Esophagus (tissue), 2 donors: ENCODE data around the gene FOXN3. TPM values are rescaled to one million over a fixed set of nuclear protein-coding genes. Genes with fewer than 3 reads are reported as not detected.

Experiments
- H3K27ac ChIP-seq, 2 donors: one replicate each; pipeline ENCODE4 v1.5.1; 2013; ENCODE audit warnings: low read depth in 2 of 2, mild to moderate bottlenecking in 2 of 2, inconsistent platforms in 1 of 2, low read length in 1 of 2, moderate library complexity in 1 of 2
- H3K27me3 ChIP-seq, 2 donors: one replicate each; pipeline ENCODE4 v1.6.1; 2013; ENCODE audit warnings: low read length in 2 of 2, control low read depth in 1 of 2, mild to moderate bottlenecking in 1 of 2; ENCODE audit not compliant: insufficient read depth in 2 of 2, control insufficient read depth in 1 of 2
- H3K36me3 ChIP-seq, 2 donors: one replicate each; pipeline ENCODE4 v1.6.1; 2013; ENCODE audit warnings: low read length in 1 of 2; ENCODE audit not compliant: control insufficient read depth in 2 of 2, insufficient read depth in 2 of 2
- H3K4me1 ChIP-seq, 2 donors: one replicate each; pipeline ENCODE4 v1.6.1; 2013; ENCODE audit warnings: low read length in 1 of 2; ENCODE audit not compliant: control insufficient read depth in 2 of 2, insufficient read depth in 2 of 2
- H3K4me3 ChIP-seq, 2 donors: one replicate each; pipeline ENCODE4 v1.5.1; 2013; ENCODE audit warnings: low read length in 2 of 2, mild to moderate bottlenecking in 2 of 2, low read depth in 1 of 2, moderate library complexity in 1 of 2
- H3K9me3 ChIP-seq, 2 donors: one replicate each; pipeline ENCODE4 v1.6.1; 2013; ENCODE audit warnings: mild to moderate bottlenecking in 2 of 2, low read depth in 1 of 2, low read length in 1 of 2, moderate library complexity in 1 of 2; ENCODE audit not compliant: control insufficient read depth in 2 of 2, insufficient read depth in 1 of 2
- WGBS, 2 donors: extraction: QIAGEN DNeasy Blood & Tissue Kit; methylation state at CpG; one replicate each; pipeline ENCODE4 v1.1.7; 2013; 5-methylcytosine and 5-hydroxymethylcytosine counted together
- polyA plus RNA-seq, 2 donors: library from polyadenylated mRNA; stranded (reverse); fragments of 200-250 nt; gene quantifications; one replicate each; pipeline ENCODE4 v1.2.3, GENCODE V29; 2013
- donor health status: healthy with polysubstance abuse.
- donor health status: Bipolar disorder and iron deficiency.

FOXN3 gene
- polyA plus RNA-seq, 2 donors = 10.3 to 14.1 TPM

DNA sequence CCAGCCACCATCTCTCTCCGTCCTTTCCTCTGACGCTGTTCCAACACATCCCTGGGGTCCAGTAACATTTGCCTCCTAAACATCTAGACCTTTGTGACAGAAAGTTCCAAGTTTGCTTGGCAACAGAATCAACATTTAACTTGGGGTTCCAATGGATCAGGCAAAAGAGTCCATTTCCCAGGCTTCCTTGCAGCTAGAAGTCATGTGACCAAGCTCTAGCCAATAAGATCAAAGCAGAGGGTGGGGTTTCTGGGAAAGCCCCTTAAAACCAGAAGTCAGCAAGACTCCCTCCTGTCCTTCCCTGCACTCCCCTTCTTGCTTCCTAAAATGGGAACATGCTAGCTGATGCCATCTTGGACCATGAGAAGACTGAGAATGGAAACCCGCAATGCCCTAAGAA, 14.7 kb downstream of the FOXN3 start:
- H3K4me3 ChIP-seq = no peak overlapping the region
- peaks cover 0 to 2% of the 10 kb centered on the region in 2 donors for H3K36me3 ChIP-seq
- no peaks in the 10 kb centered on the region for H3K4me1 ChIP-seq
- H3K27ac ChIP-seq = no peak overlapping the region
- H3K9me3 ChIP-seq = no peaks in the 10 kb centered on the region
- H3K27me3 ChIP-seq = no peaks in the 10 kb centered on the region
- 91 to 92% methylated on average over 3 of the region's 3 CpGs for WGBS, 2 donors

DNA sequence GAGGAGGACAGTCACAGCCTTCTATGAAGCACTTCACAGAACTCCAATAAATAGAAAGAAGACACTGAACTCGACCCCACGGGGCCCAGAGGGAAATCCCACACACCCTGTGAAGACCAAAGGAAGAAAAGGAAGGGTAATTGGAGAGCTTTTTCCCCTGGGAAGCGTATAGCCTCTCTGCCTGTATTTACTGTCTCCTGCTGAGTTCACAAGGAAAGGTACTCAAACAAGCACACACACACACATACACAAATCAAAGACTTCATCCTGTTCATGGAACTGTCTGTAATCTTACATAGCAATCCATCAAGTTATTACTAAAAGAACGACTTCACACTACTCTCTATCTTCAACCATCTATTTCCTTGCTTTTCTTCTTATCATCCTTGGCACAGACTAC, 15.3 kb downstream of the FOXN3 start:
- Histone ChIP-seq H3K9me3 (no peaks in the 10 kb centered on the region), H3K36me3 (peaks cover 0 to 2% of the 10 kb centered on the region in 2 donors), H3K4me3 (no peak overlapping the region), H3K4me1 (no peaks in the 10 kb centered on the region), H3K27me3 (no peaks in the 10 kb centered on the region), H3K27ac (no peak overlapping the region)
- 54 to 68% methylated on average over 4 of the region's 4 CpGs for WGBS, 2 donors

DNA sequence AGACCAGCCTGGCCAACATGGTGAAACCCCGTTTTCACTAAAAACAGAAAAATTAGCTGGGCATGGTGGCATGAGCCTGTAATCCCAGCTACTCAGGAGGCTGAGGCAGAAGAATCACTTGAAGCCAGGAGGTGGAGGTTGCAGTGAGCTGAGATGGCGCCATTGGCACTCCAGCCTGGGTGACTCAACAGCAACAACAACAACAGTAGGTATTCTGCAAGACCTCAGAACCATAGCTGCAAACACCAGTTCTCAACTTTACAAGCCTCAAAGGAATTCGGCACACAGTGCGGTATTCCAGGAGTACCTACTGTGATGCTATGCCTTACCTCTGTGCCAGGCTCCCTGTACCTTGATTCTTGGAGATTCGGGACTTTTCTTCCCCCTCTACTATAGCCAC, 15.8 kb downstream of the FOXN3 start:
- H3K36me3 ChIP-seq = peaks cover 0 to 2% of the 10 kb centered on the region in 2 donors
- WGBS, 2 donors = 86 to 95% methylated on average over 5 of the region's 5 CpGs
- no peak overlapping the region for H3K4me3 ChIP-seq
- H3K27ac ChIP-seq = peak overlapping the region in 1 of 2 donors; percentile 1
- no peaks in the 10 kb centered on the region for H3K9me3 ChIP-seq
- no peaks in the 10 kb centered on the region for H3K27me3 ChIP-seq
- no peaks in the 10 kb centered on the region for H3K4me1 ChIP-seq

DNA sequence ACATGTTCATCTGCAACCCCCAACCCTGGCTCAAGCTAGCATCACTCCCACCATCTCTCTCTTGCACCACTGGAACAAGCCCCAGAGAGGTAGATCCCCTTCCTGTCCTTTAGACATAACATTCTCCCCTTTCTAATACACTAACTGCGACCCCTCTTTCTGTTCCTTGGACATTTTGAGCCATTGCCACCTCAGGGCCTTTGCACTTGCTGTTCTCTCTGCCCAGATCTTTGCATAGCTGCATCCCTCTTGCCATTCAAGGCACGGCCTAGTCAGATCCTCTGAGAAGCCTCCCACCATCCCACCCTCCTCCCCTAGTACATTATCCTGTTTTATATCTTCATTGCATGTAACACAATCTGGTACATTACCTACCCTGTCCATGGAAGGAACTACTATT, 16.5 kb downstream of the FOXN3 start:
- WGBS, 2 donors = 96 to 100% methylated on average over 2 of the region's 2 CpGs
- no peaks in the 10 kb centered on the region for H3K9me3 ChIP-seq
- H3K27me3 ChIP-seq = no peaks in the 10 kb centered on the region
- H3K36me3 ChIP-seq = peaks cover 0 to 2% of the 10 kb centered on the region in 2 donors
- H3K4me1 ChIP-seq = no peaks in the 10 kb centered on the region
- no peak overlapping the region for H3K27ac ChIP-seq
- H3K4me3 ChIP-seq = no peak overlapping the region

DNA sequence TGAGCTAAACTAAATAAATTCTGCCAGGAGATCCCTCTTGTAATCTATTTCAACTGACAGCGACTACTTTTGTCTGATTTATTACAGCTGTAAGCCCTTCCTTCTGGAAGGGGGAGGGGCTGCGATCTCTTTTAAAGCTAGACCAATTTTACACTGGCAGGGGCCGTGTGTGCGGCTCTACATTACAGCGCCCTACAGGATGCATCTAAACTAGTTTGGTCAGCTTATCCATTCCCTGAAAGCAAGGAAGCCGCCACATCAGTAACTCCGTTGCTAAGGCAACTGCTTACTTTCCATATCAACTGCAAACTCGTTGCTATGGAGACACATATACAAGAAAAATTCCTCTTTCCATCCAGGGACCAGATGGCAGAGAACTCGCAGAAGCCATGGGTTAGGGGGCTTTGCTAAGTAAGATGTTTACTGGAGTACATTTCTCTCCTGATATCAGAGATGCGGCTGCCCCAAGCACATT, 17.4 kb downstream of the FOXN3 start:
- H3K27me3 ChIP-seq = no peaks in the 10 kb centered on the region
- H3K27ac ChIP-seq = no peak overlapping the region
- no peaks in the 10 kb centered on the region for H3K4me1 ChIP-seq
- WGBS, 2 donors = 25 to 29% methylated on average over 10 of the region's 10 CpGs
- peaks cover 0 to 2% of the 10 kb centered on the region in 2 donors for H3K36me3 ChIP-seq
- H3K4me3 ChIP-seq = no peak overlapping the region
- H3K9me3 ChIP-seq = no peaks in the 10 kb centered on the region

DNA sequence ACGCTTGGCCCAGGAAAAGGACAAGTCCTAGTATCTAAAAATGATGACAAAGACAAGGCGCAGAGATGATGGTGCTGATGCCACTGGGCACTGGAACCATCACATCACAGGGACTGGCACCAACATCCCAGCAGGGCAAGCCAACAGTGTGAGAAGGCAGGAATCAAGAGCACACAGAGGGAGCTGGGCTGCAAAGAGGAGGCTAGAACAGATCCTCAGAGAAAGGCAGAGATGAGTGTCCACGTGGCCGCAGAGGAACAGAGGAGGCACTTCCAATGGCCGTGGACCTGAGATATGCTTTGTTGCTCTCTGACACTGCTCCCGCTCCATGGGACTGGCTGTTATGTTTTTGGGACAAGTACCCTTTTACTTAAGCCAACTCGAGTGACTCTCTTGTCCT, 17.9 kb downstream of the FOXN3 start:
- Histone ChIP-seq H3K4me1 (no peaks in the 10 kb centered on the region), H3K36me3 (peaks cover 0 to 2% of the 10 kb centered on the region in 2 donors), H3K27me3 (no peaks in the 10 kb centered on the region), H3K9me3 (no peaks in the 10 kb centered on the region), H3K4me3 (no peak overlapping the region), H3K27ac (peak overlapping the region in 1 of 2 donors; percentile 61)
- 73 to 76% methylated on average over 7 of the region's 7 CpGs for WGBS, 2 donors

DNA sequence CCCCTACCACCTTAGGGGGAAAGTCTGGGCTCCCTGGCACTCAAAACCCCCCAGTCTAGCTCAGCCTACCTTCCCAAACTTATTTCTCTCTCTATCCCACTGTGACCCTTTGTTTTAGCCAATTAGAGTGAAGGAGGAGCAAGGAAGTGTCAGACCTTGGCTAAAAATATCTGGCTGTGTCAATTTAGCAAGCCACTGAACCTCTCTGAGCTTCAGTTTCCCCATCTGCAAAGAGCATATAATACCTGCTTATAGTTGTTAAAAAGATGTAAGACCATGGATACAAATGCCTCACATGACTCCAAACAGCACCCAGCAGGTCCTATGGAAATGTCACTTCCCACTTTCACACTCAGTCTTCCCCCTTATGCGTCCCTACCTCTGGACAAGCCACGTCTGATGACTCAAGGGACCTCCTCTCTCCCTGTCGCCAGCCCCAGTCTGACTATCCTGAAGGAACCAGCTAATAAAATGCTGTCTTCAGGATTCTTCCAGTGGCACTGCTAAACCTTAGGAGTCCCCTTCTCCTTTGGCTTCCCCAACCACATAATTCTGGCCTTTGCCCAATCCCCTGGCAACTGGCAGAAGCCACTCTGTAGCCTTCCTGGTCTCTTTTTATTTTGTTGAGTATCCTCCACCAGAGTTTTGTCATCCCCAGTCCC, 19.3 kb downstream of the FOXN3 start:
- Histone ChIP-seq H3K4me1 (no peaks in the 10 kb centered on the region), H3K27ac (no peak overlapping the region), H3K9me3 (no peaks in the 10 kb centered on the region), H3K36me3 (peaks cover 0 to 2% of the 10 kb centered on the region in 2 donors), H3K4me3 (no peak overlapping the region), H3K27me3 (no peaks in the 10 kb centered on the region)
- 83 to 86% methylated on average over 3 of the region's 3 CpGs for WGBS, 2 donors

DNA sequence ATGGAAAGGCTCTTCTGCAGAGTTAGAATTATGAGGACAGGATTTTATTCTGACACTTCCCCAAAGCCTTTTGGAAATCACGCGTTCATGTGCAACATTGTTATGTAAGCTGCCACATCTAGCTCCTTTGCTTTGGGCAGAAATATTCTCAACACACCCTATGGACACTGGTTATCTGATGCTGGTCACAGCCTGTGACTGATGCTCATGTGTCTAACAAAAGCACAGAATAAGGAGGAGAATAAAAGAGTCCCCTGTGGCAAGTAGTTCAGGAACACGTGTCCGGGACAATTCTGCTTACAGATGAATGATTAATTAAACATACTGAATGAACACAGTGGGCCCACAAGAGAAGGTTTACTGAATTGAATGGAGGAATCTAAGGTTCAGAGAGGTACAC, 22.1 kb downstream of the FOXN3 start:
- H3K27me3 ChIP-seq = no peaks in the 10 kb centered on the region
- H3K9me3 ChIP-seq = no peaks in the 10 kb centered on the region
- WGBS, 2 donors = 58 to 69% methylated on average over 4 of the region's 4 CpGs
- no peaks in the 10 kb centered on the region for H3K36me3 ChIP-seq
- no peak overlapping the region for H3K27ac ChIP-seq
- H3K4me1 ChIP-seq = no peaks in the 10 kb centered on the region
- no peak overlapping the region for H3K4me3 ChIP-seq

DNA sequence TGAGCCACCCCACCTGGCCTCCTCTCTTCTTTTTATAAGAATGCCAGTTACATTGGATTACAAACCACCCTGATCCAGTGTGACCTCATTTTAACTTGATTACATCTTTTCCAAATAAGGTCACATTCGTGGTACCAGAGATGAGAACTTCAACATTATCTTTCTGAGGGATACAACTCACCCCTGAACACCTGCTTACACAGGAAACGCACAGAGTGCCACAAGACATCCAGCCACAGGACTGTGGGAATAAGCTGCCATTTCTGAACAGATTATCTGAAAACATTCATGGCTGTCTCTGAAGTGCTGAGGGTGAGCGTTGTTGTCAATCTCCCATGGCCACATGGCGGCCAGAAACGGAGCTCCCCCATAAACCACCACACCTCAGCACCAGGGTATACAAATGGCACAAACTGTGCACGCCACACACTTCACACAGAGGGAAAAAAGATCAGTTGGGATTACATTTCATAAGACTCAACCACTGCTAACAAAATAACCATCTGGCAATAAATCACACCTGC, 23.7 kb downstream of the FOXN3 start:
- H3K4me1 ChIP-seq = no peaks in the 10 kb centered on the region
- no peaks in the 10 kb centered on the region for H3K9me3 ChIP-seq
- H3K36me3 ChIP-seq = no peaks in the 10 kb centered on the region
- no peaks in the 10 kb centered on the region for H3K27me3 ChIP-seq
- H3K27ac ChIP-seq = no peak overlapping the region
- no peak overlapping the region for H3K4me3 ChIP-seq
- WGBS, 2 donors = 85 to 89% methylated on average over 6 of the region's 6 CpGs

DNA sequence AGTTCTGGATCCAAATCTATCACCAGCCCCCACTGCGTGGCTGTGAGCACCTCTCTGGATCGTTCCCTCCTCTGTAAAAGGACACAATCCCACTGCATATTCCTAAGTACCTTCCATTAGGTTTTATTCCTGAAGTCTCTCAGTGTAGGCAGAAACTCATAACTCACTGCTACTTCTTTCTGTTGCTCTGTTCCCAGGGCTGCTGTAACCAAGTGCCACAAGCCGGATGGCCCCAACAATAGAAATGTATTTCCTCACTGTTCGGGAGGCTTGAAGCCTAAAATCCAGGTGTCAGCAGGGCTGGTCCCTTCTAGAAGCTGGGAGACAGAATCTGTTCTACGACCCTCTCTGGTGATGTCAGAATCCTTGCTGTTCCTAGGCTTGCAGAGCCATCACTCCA, 24.9 kb downstream of the FOXN3 start:
- Histone ChIP-seq H3K36me3 (no peaks in the 10 kb centered on the region), H3K9me3 (no peaks in the 10 kb centered on the region), H3K27me3 (no peaks in the 10 kb centered on the region), H3K27ac (no peak overlapping the region), H3K4me3 (no peak overlapping the region), H3K4me1 (no peaks in the 10 kb centered on the region)
- 70 to 73% methylated on average over 5 of the region's 5 CpGs for WGBS, 2 donors
